Loucy (cell line): Measurements from ENCODE around the gene N4BP2.

ENCODE experiments used
- H2AFZ ChIP-seq: fragments of 200-600 bp; sonication (generic); 2 replicates; pipeline ENCODE4 v1.6.0; 2016; ENCODE audit warnings: antibody characterized with exemption, mild to moderate bottlenecking, low read length, moderate library complexity
- H3F3A ChIP-seq: fragments of 200-600 bp; 2 replicates; pipeline ENCODE4 v1.6.0; 2016; ENCODE audit warnings: antibody characterized with exemption, low read depth, mild to moderate bottlenecking
- H3K27me3 ChIP-seq: fragments of 200-600 bp; sonication (generic); 2 replicates; pipeline ENCODE4 v1.6.1; 2014; ENCODE audit warnings: low read length, mild to moderate bottlenecking; ENCODE audit not compliant: insufficient read depth, poor library complexity, severe bottlenecking
- H3K36me3 ChIP-seq: fragments of 200-600 bp; sonication (generic); 2 replicates; pipeline ENCODE4 v1.6.1; 2016; ENCODE audit warnings: low read length; ENCODE audit not compliant: insufficient read depth
- H3K4me1 ChIP-seq: fragments of 200-600 bp; sonication (generic); 2 replicates; pipeline ENCODE4 v1.5.1; 2014; ENCODE audit warnings: low read length, mild to moderate bottlenecking; ENCODE audit not compliant: insufficient read depth, poor library complexity, severe bottlenecking
- H3K4me2 ChIP-seq: fragments of 200-600 bp; sonication (generic); 2 replicates; pipeline ENCODE4 v1.6.0; 2014; ENCODE audit warnings: antibody characterized with exemption, low read length, low read depth, mild to moderate bottlenecking; ENCODE audit not compliant: poor library complexity, severe bottlenecking
- H3K4me3 ChIP-seq: fragments of 200-600 bp; sonication (generic); 2 replicates; pipeline ENCODE4 v1.5.1; 2014; ENCODE audit warnings: low read length, mild to moderate bottlenecking, mixed read lengths; ENCODE audit not compliant: poor library complexity, severe bottlenecking
- H3K79me2 ChIP-seq: fragments of 200-600 bp; sonication (generic); 2 replicates; pipeline ENCODE4 v1.6.1; 2014; ENCODE audit warnings: low read length; ENCODE audit not compliant: insufficient read depth
- H3K9ac ChIP-seq: fragments of 200-600 bp; sonication (generic); 2 replicates; pipeline ENCODE4 v1.6.0; 2014; ENCODE audit warnings: mild to moderate bottlenecking, low read depth, low read length, moderate library complexity; ENCODE audit not compliant: poor library complexity, severe bottlenecking
- H3K9me2 ChIP-seq: fragments of 200-600 bp; sonication (generic); replicated peaks from 2 replicates; pipeline ENCODE4 v1.6.1; 2016; ENCODE audit warnings: low read depth, low read length, mixed read lengths
- H3K9me3 ChIP-seq: fragments of 200-600 bp; sonication (generic); 2 replicates; pipeline ENCODE4 v1.6.1; 2014; ENCODE audit warnings: mild to moderate bottlenecking, antibody characterized with exemption, low read length, low read depth; ENCODE audit not compliant: insufficient read depth
- H4K20me1 ChIP-seq: fragments of 200-600 bp; sonication (generic); 2 replicates; pipeline ENCODE4 v1.6.0; 2014; ENCODE audit warnings: antibody characterized with exemption, low read length, mild to moderate bottlenecking; ENCODE audit not compliant: insufficient read depth, poor library complexity, severe bottlenecking
- CTCF ChIP-seq: fragments of 200-600 bp; sonication (generic); conservative IDR thresholded peaks from 2 replicates; pipeline ENCODE4 v1.5.1; 2014; ENCODE audit warnings: mild to moderate bottlenecking, antibody characterized with exemption, low read length
- EZH2phosphoT487 ChIP-seq: fragments of 200-600 bp; IDR thresholded peaks from 2 replicates; pipeline ENCODE4 v1.6.1; 2018; ENCODE audit warnings: antibody characterized with exemption, mild to moderate bottlenecking, moderate library complexity, borderline replicate concordance

N4BP2 gene

DNA sequence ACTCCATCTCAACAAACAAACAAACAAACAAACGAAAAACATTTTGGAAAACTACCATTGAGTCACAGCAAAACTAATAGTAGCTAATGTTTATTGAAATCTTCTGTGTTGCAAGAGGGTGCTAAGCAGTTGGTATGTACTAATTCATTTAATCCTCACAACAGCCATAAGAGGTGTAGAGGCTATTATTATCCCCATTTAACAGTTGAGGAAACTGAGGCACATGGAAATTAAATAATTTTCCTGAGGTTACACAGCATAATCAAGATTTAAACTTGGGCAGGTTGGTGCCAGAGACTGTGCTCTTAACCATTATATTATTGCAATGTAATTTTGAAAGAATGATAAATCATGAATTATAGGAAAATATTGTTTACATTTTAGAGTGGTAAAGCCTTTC is 122.7 kb downstream of the N4BP2 start:
- Histone ChIP-seq H3K27me3 (no peaks in the 10 kb centered on the region), H3K4me2 (no peak overlapping the region), H3K36me3 (no peaks in the 10 kb centered on the region), H2AFZ (no peak overlapping the region), H3F3A (no peaks in the 10 kb centered on the region), H3K4me1 (peaks cover 21% of the 10 kb centered on the region), H3K79me2 (no peaks in the 10 kb centered on the region), H3K9me3 (no peaks in the 10 kb centered on the region), H4K20me1 (no peaks in the 10 kb centered on the region), H3K4me3 (no peak overlapping the region), H3K9ac (no peak overlapping the region), H3K9me2 (no peaks in the 10 kb centered on the region)
- TF ChIP-seq CTCF (no peak), EZH2phosphoT487 (no peak)

DNA sequence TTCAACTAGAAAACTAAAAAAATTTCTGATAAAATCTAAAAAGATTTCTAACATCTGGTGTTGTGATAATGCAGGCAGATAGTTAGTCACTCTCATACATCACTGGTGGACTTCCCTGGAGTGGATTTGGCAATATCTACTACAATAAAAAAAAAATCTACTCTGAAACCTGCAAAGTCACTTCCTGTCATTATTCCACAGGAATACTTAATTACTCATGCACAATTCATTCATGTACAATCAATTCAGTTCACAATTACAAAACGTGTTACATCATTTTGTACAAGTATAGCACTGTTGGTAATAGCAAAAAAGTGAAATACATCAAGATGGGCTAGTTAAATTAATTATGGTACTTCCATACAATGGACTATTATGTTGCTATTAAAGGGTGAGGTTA is 123.7 kb downstream of the N4BP2 start:
- Histone ChIP-seq H4K20me1 (no peaks in the 10 kb centered on the region), H3K9ac (no peak overlapping the region), H3K9me2 (no peaks in the 10 kb centered on the region), H3K36me3 (no peaks in the 10 kb centered on the region), H3K4me3 (no peak overlapping the region), H3K79me2 (no peaks in the 10 kb centered on the region), H3K4me2 (no peak overlapping the region), H2AFZ (no peak overlapping the region), H3K27me3 (no peaks in the 10 kb centered on the region), H3F3A (no peaks in the 10 kb centered on the region), H3K4me1 (peaks cover 23% of the 10 kb centered on the region), H3K9me3 (no peaks in the 10 kb centered on the region)
- no peak for TF ChIP-seq EZH2phosphoT487
- no peak for TF ChIP-seq CTCF

- Histone ChIP-seq H3K79me2 (no peaks in the 10 kb centered on the region), H3K36me3 (no peaks in the 10 kb centered on the region), H3K9me2 (no peaks in the 10 kb centered on the region), H4K20me1 (no peaks in the 10 kb centered on the region), H3K4me2 (no peak overlapping the region), H3F3A (no peaks in the 10 kb centered on the region), H3K9ac (no peak overlapping the region), H3K4me1 (peaks cover 35% of the 10 kb centered on the region), H3K4me3 (no peak overlapping the region), H3K9me3 (no peaks in the 10 kb centered on the region), H3K27me3 (no peaks in the 10 kb centered on the region), H2AFZ (no peak overlapping the region)
- no peak for TF ChIP-seq EZH2phosphoT487
- TF ChIP-seq CTCF, result no peak
Observed at GRCh38 chr4:40182001-40182400, 125.4 kb downstream of the N4BP2 start.
